H9 (cell line): ENCODE measurements around the gene TRIM60. TPM values are rescaled to one million over a fixed set of nuclear protein-coding genes. Genes with fewer than 3 reads are reported as not detected.
"Not testable (repeated sequence)": the region's sequence is repeated elsewhere in the genome, so short reads cannot be mapped to it uniquely, and the experiment has no call there.

Experiments used
- DNase-seq: peaks from one replicate; pipeline ENCODE4 v3.0.0-alpha.2; 2017
- H2AFZ ChIP-seq: one replicate; pipeline ENCODE4 v1.6.1; 2013; ENCODE audit warnings: mild to moderate bottlenecking, low read length, control low read depth, moderate library complexity
- H2AK5ac ChIP-seq: 2 replicates; pipeline ENCODE4 v1.6.1; 2013; ENCODE audit warnings: low read length, control low read depth, mixed read lengths; ENCODE audit not compliant: insufficient read length
- H2BK120ac ChIP-seq: one replicate; pipeline ENCODE4 v1.6.1; 2013; ENCODE audit warnings: low read depth, mild to moderate bottlenecking, low read length, control low read depth, inconsistent platforms; ENCODE audit not compliant: poor library complexity, severe bottlenecking
- H2BK12ac ChIP-seq: 2 replicates; pipeline ENCODE4 v1.6.1; 2013; ENCODE audit warnings: low read length, control low read depth, mixed read lengths, low read depth; ENCODE audit not compliant: insufficient read length
- H2BK15ac ChIP-seq: 2 replicates; pipeline ENCODE4 v1.6.1; 2013; ENCODE audit warnings: low read depth, low read length, control low read depth
- H2BK20ac ChIP-seq: one replicate; pipeline ENCODE4 v1.6.1; 2013; ENCODE audit warnings: low read depth, mild to moderate bottlenecking, low read length, control low read depth, inconsistent platforms; ENCODE audit not compliant: poor library complexity, severe bottlenecking
- H2BK5ac ChIP-seq: 2 replicates; pipeline ENCODE4 v1.6.1; 2013; ENCODE audit warnings: low read length, control low read depth, mixed read lengths; ENCODE audit not compliant: insufficient read length
- H3K14ac ChIP-seq: 2 replicates; pipeline ENCODE4 v1.6.1; 2013; ENCODE audit warnings: low read length, control low read depth; ENCODE audit not compliant: insufficient read depth
- H3K18ac ChIP-seq: 2 replicates; pipeline ENCODE4 v1.6.1; 2013; ENCODE audit warnings: low read depth, mild to moderate bottlenecking, mixed read lengths, low read length, control low read depth; ENCODE audit not compliant: insufficient read length
- H3K23ac ChIP-seq: 2 replicates; pipeline ENCODE4 v1.6.1; 2013; ENCODE audit warnings: low read length, control low read depth, mixed read lengths, low read depth; ENCODE audit not compliant: insufficient read length
- H3K23me2 ChIP-seq: 2 replicates; pipeline ENCODE4 v1.6.1; 2013; ENCODE audit warnings: low read depth, mild to moderate bottlenecking, mixed read lengths, low read length, control low read depth; ENCODE audit not compliant: insufficient read length, poor library complexity, severe bottlenecking
- H3K27ac ChIP-seq: 2 replicates; pipeline ENCODE4 v1.5.1; 2013; ENCODE audit warnings: low read length, control low read depth, mixed read lengths, low read depth; ENCODE audit not compliant: insufficient read length
- H3K27me3 ChIP-seq: 2 replicates; pipeline ENCODE4 v1.6.1; 2013; ENCODE audit warnings: low read length, control low read depth, inconsistent platforms; ENCODE audit not compliant: insufficient read depth
- H3K4ac ChIP-seq: 2 replicates; pipeline ENCODE4 v1.6.1; 2013; ENCODE audit warnings: low read depth, mild to moderate bottlenecking, control low read depth, inconsistent platforms, low read length, moderate library complexity
- H3K4me1 ChIP-seq: 2 replicates; pipeline ENCODE4 v1.6.1; 2013; ENCODE audit warnings: low read length, control low read depth, inconsistent platforms; ENCODE audit not compliant: insufficient read depth
- H3K4me2 ChIP-seq: 2 replicates; pipeline ENCODE4 v1.6.1; 2013; ENCODE audit warnings: low read length, control low read depth, mixed read lengths; ENCODE audit not compliant: insufficient read length, insufficient read depth
- H3K56ac ChIP-seq: 2 replicates; pipeline ENCODE4 v1.6.1; 2013; ENCODE audit warnings: low read depth, mild to moderate bottlenecking, mixed read lengths, low read length, control low read depth; ENCODE audit not compliant: insufficient read length
- H3K79me1 ChIP-seq: 2 replicates; pipeline ENCODE4 v1.6.1; 2013; ENCODE audit warnings: low read depth, mild to moderate bottlenecking, moderate library complexity, low read length, control low read depth, inconsistent platforms; ENCODE audit not compliant: insufficient read depth, poor library complexity, severe bottlenecking
- H3K79me2 ChIP-seq: 2 replicates; pipeline ENCODE4 v1.6.1; 2013; ENCODE audit warnings: low read length, control low read depth, inconsistent platforms; ENCODE audit not compliant: insufficient read depth
- H3K9ac ChIP-seq: 2 replicates; pipeline ENCODE4 v1.6.1; 2013; ENCODE audit warnings: low read length, control low read depth, mixed read lengths; ENCODE audit not compliant: insufficient read length; ENCODE audit errors: extremely low read depth
- H3K9me3 ChIP-seq: one replicate; pipeline ENCODE4 v1.6.1; 2013; ENCODE audit warnings: low read depth, low read length, inconsistent platforms; ENCODE audit not compliant: control insufficient read depth
- H3T11ph ChIP-seq: one replicate; pipeline ENCODE4 v1.6.1; 2013; ENCODE audit warnings: mild to moderate bottlenecking, low read length, control low read depth, inconsistent platforms
- H4K20me1 ChIP-seq: one replicate; pipeline ENCODE4 v1.6.1; 2013; ENCODE audit not compliant: control insufficient read depth, insufficient read length, insufficient read depth
- H4K5ac ChIP-seq: 2 replicates; pipeline ENCODE4 v1.6.1; 2013; ENCODE audit warnings: low read depth, mild to moderate bottlenecking, mixed read lengths, low read length, control low read depth; ENCODE audit not compliant: insufficient read length
- H4K8ac ChIP-seq: replicated peaks from 2 replicates; pipeline ENCODE4 v1.6.1; 2013; ENCODE audit warnings: low read length, control low read depth, mixed read lengths, low read depth; ENCODE audit not compliant: insufficient read length
- H4K91ac ChIP-seq: 2 replicates; pipeline ENCODE4 v1.6.1; 2013; ENCODE audit warnings: low read depth, mild to moderate bottlenecking, moderate library complexity, mixed read lengths, low read length, control low read depth; ENCODE audit not compliant: insufficient read length
- H3K27ac Mint-ChIP-seq, 3 experiments: 2 replicates in 2 of 3; 3 replicates in 1 of 3; pipeline ENCODE4 v1.8.0; 2020 to 2021; ENCODE audit warnings: mixed read lengths in 3 of 3, mild to moderate bottlenecking in 1 of 3, moderate library complexity in 1 of 3
- H3K27me3 Mint-ChIP-seq: 2 replicates; pipeline ENCODE4 v1.8.0; 2021; ENCODE audit warnings: low read depth, mild to moderate bottlenecking, moderate library complexity, mixed read lengths
- H3K36me3 Mint-ChIP-seq, 3 experiments: 2 replicates in 2 of 3; 3 replicates in 1 of 3; pipeline ENCODE4 v1.8.0; 2020 to 2021; ENCODE audit warnings: low read depth in 3 of 3, mixed read lengths in 3 of 3; ENCODE audit not compliant: insufficient read depth in 1 of 3
- H3K4me1 Mint-ChIP-seq, 2 experiments: 2 replicates each; pipeline ENCODE4 v1.8.0; 2020; ENCODE audit warnings: mixed read lengths in 2 of 2
- H3K4me3 Mint-ChIP-seq, 2 experiments: 2 replicates in 1 of 2; 3 replicates in 1 of 2; pipeline ENCODE4 v1.8.0; 2020 to 2021; ENCODE audit warnings: mild to moderate bottlenecking in 2 of 2, mixed read lengths in 2 of 2, moderate library complexity in 1 of 2
- H3K9me3 Mint-ChIP-seq, 2 experiments: 2 replicates in 1 of 2; 3 replicates in 1 of 2; pipeline ENCODE4 v1.8.0; 2020; ENCODE audit warnings: mild to moderate bottlenecking in 2 of 2, mixed read lengths in 2 of 2, moderate library complexity in 1 of 2
- WGBS: extraction: QIAGEN DNeasy Blood & Tissue Kit; methylation state at CpG from one replicate; pipeline ENCODE4 v1.1.7; 2013; ENCODE audit warnings: missing lambda C conversion rate, low lambda C conversion rate, mixed read lengths; ENCODE audit not compliant: insufficient read length; ENCODE audit errors: extremely low coverage; 5-methylcytosine and 5-hydroxymethylcytosine counted together
- total RNA-seq: library from RNA; stranded (reverse); gene quantifications from 2 replicates; pipeline ENCODE4 v1.2.1, GENCODE V29; 2021

Gene TRIM60
- total RNA-seq, 1 experiment from 2014 or later: not detected

GRCh38 chr4:165025782-165026181 is 6.0 kb upstream of the TRIM60 start:
- H3K18ac ChIP-seq, H2AK5ac ChIP-seq, H3K27ac ChIP-seq, H2AFZ ChIP-seq, H3T11ph ChIP-seq, H4K20me1 ChIP-seq, H3K4ac ChIP-seq, H3K27ac Mint-ChIP-seq, H2BK12ac ChIP-seq, H3K79me2 ChIP-seq, H3K9me3 ChIP-seq, H3K4me1 Mint-ChIP-seq, H4K91ac ChIP-seq, H3K4me3 Mint-ChIP-seq, H2BK120ac ChIP-seq, H3K9ac ChIP-seq, H3K4me1 ChIP-seq, H2BK15ac ChIP-seq, H3K27me3 ChIP-seq, H3K36me3 Mint-ChIP-seq, DNase-seq, H4K5ac ChIP-seq, H4K8ac ChIP-seq, H3K79me1 ChIP-seq, H3K56ac ChIP-seq, H2BK20ac ChIP-seq, H2BK5ac ChIP-seq, H3K23ac ChIP-seq, H3K14ac ChIP-seq, H3K27me3 Mint-ChIP-seq, H3K23me2 ChIP-seq, H3K9me3 Mint-ChIP-seq, H3K4me2 ChIP-seq: not testable (repeated sequence)
- no CpG with 5 or more reads among the region's 8 CpGs for WGBS
